Upper lobe of left lung (tissue), 4 donors: ENCODE measurements around the gene ABHD11.

ENCODE experiments used
- CTCF ChIP-seq, 6 experiments: fragments of 450-650 bp in 4 of 6; fragments of 200-600 bp in 2 of 6; sonication (generic) in 2 of 6; IDR thresholded peaks; one replicate each; pipeline ENCODE4 v1.5.1; 2016 to 2019; ENCODE audit warnings: antibody characterized with exemption in 6 of 6
- EP300 ChIP-seq, 4 donors: sonication (generic); formaldehyde crosslinking; IDR thresholded peaks; one replicate each; pipeline ENCODE4 v1.5.1; 2017; ENCODE audit warnings: antibody characterized with exemption in 4 of 4, control low read depth in 2 of 4
- POLR2A ChIP-seq, 4 donors: fragments of 450-650 bp; IDR thresholded peaks; one replicate each; pipeline ENCODE4 v1.5.1; 2016 to 2017; ENCODE audit warnings: antibody characterized with exemption in 4 of 4, mild to moderate bottlenecking in 2 of 4
- POLR2AphosphoS5 ChIP-seq, 2 donors: sonication (generic); formaldehyde crosslinking; IDR thresholded peaks; one replicate each; pipeline ENCODE4 v1.5.1; 2017; ENCODE audit warnings: antibody characterized with exemption in 2 of 2

- TF ChIP-seq CTCF (IDR thresholded peaks at IDR 0.05) (no peak), POLR2A (IDR thresholded peaks at IDR 0.05) (no peak), POLR2AphosphoS5 (IDR thresholded peaks at IDR 0.05) (no peak), EP300 (IDR thresholded peaks at IDR 0.05) (no peak)
Measured at GRCh38 chr7:73737491-73738219, 947 bp downstream of the ABHD11 start.
